Loucy (cell line): ENCODE results near the gene OPRM1.

Experiments used
- CTCF ChIP-seq: fragments of 200-600 bp; sonication (generic); conservative IDR thresholded peaks from 2 replicates; pipeline ENCODE4 v1.5.1; 2014; ENCODE audit warnings: mild to moderate bottlenecking, antibody characterized with exemption, low read length
- EZH2phosphoT487 ChIP-seq: fragments of 200-600 bp; IDR thresholded peaks from 2 replicates; pipeline ENCODE4 v1.6.1; 2018; ENCODE audit warnings: antibody characterized with exemption, mild to moderate bottlenecking, moderate library complexity, borderline replicate concordance

- TF ChIP-seq CTCF, result no peak
- no peak for TF ChIP-seq EZH2phosphoT487
Observed at GRCh38 chr6:154268486-154268885, 229.4 kb downstream of the OPRM1 start.
